Adrenal gland (tissue), 5 donors: ENCODE results near the gene WT1.

Experiments used
- CTCF ChIP-seq, 6 experiments: fragments of 450-650 bp in 4 of 6; fragments of 200-600 bp in 2 of 6; sonication (generic) in 1 of 6; IDR thresholded peaks; 1 replicate in 5 of 6; 2 replicates in 1 of 6; pipeline versions ENCODE4 v1.5.1 to v1.8.0; 2016 to 2021; ENCODE audit warnings: antibody characterized with exemption in 6 of 6, mild to moderate bottlenecking in 2 of 6, moderate library complexity in 1 of 6
- POLR2A ChIP-seq, 2 donors: fragments of 450-650 bp; IDR thresholded peaks; one replicate each; pipeline ENCODE4 v1.6.1; 2017; ENCODE audit warnings: antibody characterized with exemption in 2 of 2, mild to moderate bottlenecking in 2 of 2, moderate library complexity in 1 of 2
- donor health status: DM: no; HTN: no; CAD: no.

GRCh38 chr11:32411942-32412615 lies 23.3 kb downstream of the WT1 start:
- no peak for TF ChIP-seq CTCF (IDR thresholded peaks at IDR 0.05)
- no peak for TF ChIP-seq POLR2A (IDR thresholded peaks at IDR 0.05)
